HEK293 (cell line): Measurements from ENCODE around the gene HOXB1.

Experiments used
- BCL11B ChIP-seq: fragments of 450-650 bp; formaldehyde crosslinking; IDR thresholded peaks from 2 replicates; pipeline ENCODE4 v1.5.1; 2016; ENCODE audit warnings: low read depth, missing biosample characterization, missing genetic modification characterization
- GLIS1 ChIP-seq: fragments of 450-650 bp; formaldehyde crosslinking; IDR thresholded peaks from 2 replicates; pipeline ENCODE4 v1.5.1; 2016; ENCODE audit warnings: missing biosample characterization, missing genetic modification characterization
- HOXA7 ChIP-seq: sonication (generic); formaldehyde crosslinking; IDR thresholded peaks from 2 replicates; pipeline ENCODE4 v1.8.1; 2022; ENCODE audit warnings: missing genetic modification reagents, borderline replicate concordance
- KLF8 ChIP-seq: fragments of 450-650 bp; formaldehyde crosslinking; IDR thresholded peaks from 2 replicates; pipeline ENCODE4 v1.5.1; 2016; ENCODE audit warnings: missing biosample characterization, missing genetic modification characterization
- OSR2 ChIP-seq: fragments of 450-650 bp; formaldehyde crosslinking; IDR thresholded peaks from 2 replicates; pipeline ENCODE4 v1.5.1; 2016; ENCODE audit warnings: missing biosample characterization, missing genetic modification characterization
- SALL2 ChIP-seq: fragments of 450-650 bp; formaldehyde crosslinking; IDR thresholded peaks from 2 replicates; pipeline ENCODE4 v1.5.0; 2017; ENCODE audit warnings: missing biosample characterization, mild to moderate bottlenecking, missing genetic modification characterization, borderline replicate concordance
- SCRT2 ChIP-seq: fragments of 450-650 bp; formaldehyde crosslinking; IDR thresholded peaks from 2 replicates; pipeline ENCODE4 v1.5.1; 2016; ENCODE audit warnings: missing biosample characterization, missing genetic modification characterization
- SP2 ChIP-seq: fragments of 450-650 bp; formaldehyde crosslinking; IDR thresholded peaks from 2 replicates; pipeline ENCODE4 v1.5.1; 2016; ENCODE audit warnings: missing biosample characterization, missing genetic modification characterization
- YY2 ChIP-seq: fragments of 450-650 bp; formaldehyde crosslinking; IDR thresholded peaks from 2 replicates; pipeline ENCODE4 v1.5.1; 2016; ENCODE audit warnings: missing biosample characterization, missing genetic modification characterization
- ZBTB48 ChIP-seq: fragments of 450-650 bp; formaldehyde crosslinking; IDR thresholded peaks from 2 replicates; pipeline ENCODE4 v1.5.1; 2016; ENCODE audit warnings: missing biosample characterization, missing genetic modification characterization
- ZNF121 ChIP-seq: fragments of 450-650 bp; formaldehyde crosslinking; IDR thresholded peaks from 2 replicates; pipeline ENCODE4 v1.5.1; 2016; ENCODE audit warnings: missing biosample characterization, missing genetic modification characterization
- ZNF19 ChIP-seq: fragments of 450-650 bp; formaldehyde crosslinking; IDR thresholded peaks from 2 replicates; pipeline ENCODE4; 2016; ENCODE audit warnings: missing biosample characterization, missing genetic modification characterization, low read depth
- ZNF2 ChIP-seq: fragments of 450-650 bp; formaldehyde crosslinking; IDR thresholded peaks from 2 replicates; pipeline ENCODE4 v1.5.1; 2016; ENCODE audit warnings: missing biosample characterization, missing genetic modification characterization
- ZNF324 ChIP-seq: fragments of 450-650 bp; formaldehyde crosslinking; IDR thresholded peaks from 2 replicates; pipeline ENCODE4 v1.5.1; 2016; ENCODE audit warnings: missing biosample characterization, missing genetic modification characterization
- ZNF350 ChIP-seq: fragments of 450-650 bp; formaldehyde crosslinking; IDR thresholded peaks from 2 replicates; pipeline ENCODE4 v1.5.0; 2017; ENCODE audit warnings: missing biosample characterization, mild to moderate bottlenecking, missing genetic modification characterization
- ZNF37A ChIP-seq: fragments of 450-650 bp; IDR thresholded peaks from 2 replicates; pipeline ENCODE4 v1.5.1; 2018; ENCODE audit warnings: missing biosample characterization, missing genetic modification characterization
- ZNF510 ChIP-seq: fragments of 450-650 bp; formaldehyde crosslinking; IDR thresholded peaks from 2 replicates; pipeline ENCODE4 v1.5.1; 2018; ENCODE audit warnings: mild to moderate bottlenecking, missing genetic modification characterization, missing biosample characterization; ENCODE audit not compliant: insufficient replicate concordance
- ZNF558 ChIP-seq: fragments of 450-650 bp; formaldehyde crosslinking; IDR thresholded peaks from 2 replicates; pipeline ENCODE4 v1.5.1; 2016; ENCODE audit warnings: missing biosample characterization, missing genetic modification characterization
- ZNF560 ChIP-seq: fragments of 450-650 bp; formaldehyde crosslinking; IDR thresholded peaks from 2 replicates; pipeline ENCODE4 v1.5.1; 2017; ENCODE audit warnings: missing biosample characterization, missing genetic modification characterization, borderline replicate concordance
- ZNF610 ChIP-seq: fragments of 450-650 bp; formaldehyde crosslinking; IDR thresholded peaks from 2 replicates; pipeline ENCODE4 v1.5.1; 2016; ENCODE audit warnings: missing biosample characterization, missing genetic modification characterization, borderline replicate concordance
- ZNF623 ChIP-seq: fragments of 450-650 bp; formaldehyde crosslinking; IDR thresholded peaks from 2 replicates; pipeline ENCODE4 v1.5.1; 2016; ENCODE audit warnings: missing biosample characterization, missing genetic modification characterization
- ZNF629 ChIP-seq: fragments of 450-650 bp; formaldehyde crosslinking; IDR thresholded peaks from 2 replicates; pipeline ENCODE4 v1.5.1; 2017; ENCODE audit warnings: missing biosample characterization, missing genetic modification characterization
- ZNF843 ChIP-seq: fragments of 450-650 bp; formaldehyde crosslinking; IDR thresholded peaks from 2 replicates; pipeline ENCODE4 v1.5.1; 2016; ENCODE audit warnings: missing biosample characterization, missing genetic modification characterization
- ZSCAN23 ChIP-seq: fragments of 450-650 bp; formaldehyde crosslinking; IDR thresholded peaks from 2 replicates; pipeline ENCODE4 v1.5.1; 2016; ENCODE audit warnings: missing biosample characterization, missing genetic modification characterization
- TF ChIP-seq, protein P1 (sequence below): fragments of 450-650 bp; formaldehyde crosslinking; IDR thresholded peaks from 2 replicates; pipeline ENCODE4 v1.5.1; 2017; ENCODE audit warnings: missing biosample characterization, missing genetic modification characterization
- TF ChIP-seq, protein P2 (sequence below): fragments of 450-650 bp; formaldehyde crosslinking; IDR thresholded peaks from 2 replicates; pipeline ENCODE4; 2016; ENCODE audit warnings: missing biosample characterization, missing genetic modification characterization
- TF ChIP-seq, protein P3 (sequence below): fragments of 450-650 bp; formaldehyde crosslinking; IDR thresholded peaks from 2 replicates; pipeline ENCODE4 v1.5.1; 2017; ENCODE audit warnings: missing biosample characterization, mild to moderate bottlenecking, missing genetic modification characterization, moderate library complexity
- TF ChIP-seq, protein P4 (sequence below): fragments of 450-650 bp; formaldehyde crosslinking; IDR thresholded peaks from 2 replicates; pipeline ENCODE4 v1.5.1; 2017; ENCODE audit warnings: missing biosample characterization, missing genetic modification characterization
- TF ChIP-seq, protein P5 (sequence below): fragments of 450-650 bp; formaldehyde crosslinking; IDR thresholded peaks from 2 replicates; pipeline ENCODE4 v1.5.1; 2016; ENCODE audit warnings: missing biosample characterization, missing genetic modification characterization
- TF ChIP-seq, protein P6 (sequence below): fragments of 450-650 bp; formaldehyde crosslinking; IDR thresholded peaks from 2 replicates; pipeline ENCODE4 v1.5.1; 2016; ENCODE audit warnings: missing biosample characterization, missing genetic modification characterization
- TF ChIP-seq, protein P7 (sequence below): fragments of 450-650 bp; formaldehyde crosslinking; IDR thresholded peaks from 2 replicates; pipeline ENCODE4 v1.5.1; 2016; ENCODE audit warnings: missing biosample characterization, missing genetic modification characterization

The HOXB1 gene

DNA sequence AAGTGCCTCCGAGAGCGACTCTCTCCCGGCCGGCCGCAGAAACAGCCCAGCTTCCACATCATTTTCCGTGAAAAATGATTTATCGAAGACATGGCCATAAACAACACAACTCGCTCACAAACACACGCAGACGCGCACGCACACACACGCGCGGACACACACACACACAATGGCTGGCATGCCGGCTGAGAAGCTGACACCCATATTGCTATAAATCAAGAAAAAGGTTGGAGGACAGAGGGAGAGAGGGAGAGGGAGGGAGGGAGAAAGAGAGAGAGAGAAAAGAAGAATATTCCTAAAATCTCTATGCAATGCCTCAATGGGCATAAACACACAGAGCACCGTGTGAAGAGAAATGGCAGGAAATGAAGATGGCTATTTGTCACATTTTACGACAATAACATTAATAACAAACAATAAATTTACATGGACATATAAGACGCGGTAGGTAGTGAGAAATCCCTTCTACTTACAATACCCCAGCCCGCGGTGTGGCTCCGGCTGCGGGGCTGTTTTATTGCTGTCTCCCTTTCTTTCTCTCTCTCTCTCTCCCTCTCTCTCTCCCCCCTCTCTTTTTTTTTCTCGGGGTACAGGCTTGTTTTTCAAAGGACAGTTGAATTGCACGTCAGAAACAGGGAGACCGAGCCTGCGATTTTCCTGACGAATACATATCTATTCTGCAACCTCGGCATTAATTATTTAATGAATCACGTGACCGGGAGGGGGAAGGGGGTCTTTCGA is 37.9 kb upstream of the HOXB1 start (continued):
- TF ChIP-seq ZNF2: peak; percentile 77
- TF ChIP-seq ZBTB48 (tag by site-specific recombination): no peak
- TF ChIP-seq ZNF629 (tag by site-specific recombination): 0 out of 2 replicates have a peak, but pooled peaks have one; percentile 30
- TF ChIP-seq, protein P1, sequence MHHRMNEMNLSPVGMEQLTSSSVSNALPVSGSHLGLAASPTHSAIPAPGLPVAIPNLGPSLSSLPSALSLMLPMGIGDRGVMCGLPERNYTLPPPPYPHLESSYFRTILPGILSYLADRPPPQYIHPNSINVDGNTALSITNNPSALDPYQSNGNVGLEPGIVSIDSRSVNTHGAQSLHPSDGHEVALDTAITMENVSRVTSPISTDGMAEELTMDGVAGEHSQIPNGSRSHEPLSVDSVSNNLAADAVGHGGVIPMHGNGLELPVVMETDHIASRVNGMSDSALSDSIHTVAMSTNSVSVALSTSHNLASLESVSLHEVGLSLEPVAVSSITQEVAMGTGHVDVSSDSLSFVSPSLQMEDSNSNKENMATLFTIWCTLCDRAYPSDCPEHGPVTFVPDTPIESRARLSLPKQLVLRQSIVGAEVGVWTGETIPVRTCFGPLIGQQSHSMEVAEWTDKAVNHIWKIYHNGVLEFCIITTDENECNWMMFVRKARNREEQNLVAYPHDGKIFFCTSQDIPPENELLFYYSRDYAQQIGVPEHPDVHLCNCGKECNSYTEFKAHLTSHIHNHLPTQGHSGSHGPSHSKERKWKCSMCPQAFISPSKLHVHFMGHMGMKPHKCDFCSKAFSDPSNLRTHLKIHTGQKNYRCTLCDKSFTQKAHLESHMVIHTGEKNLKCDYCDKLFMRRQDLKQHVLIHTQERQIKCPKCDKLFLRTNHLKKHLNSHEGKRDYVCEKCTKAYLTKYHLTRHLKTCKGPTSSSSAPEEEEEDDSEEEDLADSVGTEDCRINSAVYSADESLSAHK: no peak
- TF ChIP-seq, protein P2, sequence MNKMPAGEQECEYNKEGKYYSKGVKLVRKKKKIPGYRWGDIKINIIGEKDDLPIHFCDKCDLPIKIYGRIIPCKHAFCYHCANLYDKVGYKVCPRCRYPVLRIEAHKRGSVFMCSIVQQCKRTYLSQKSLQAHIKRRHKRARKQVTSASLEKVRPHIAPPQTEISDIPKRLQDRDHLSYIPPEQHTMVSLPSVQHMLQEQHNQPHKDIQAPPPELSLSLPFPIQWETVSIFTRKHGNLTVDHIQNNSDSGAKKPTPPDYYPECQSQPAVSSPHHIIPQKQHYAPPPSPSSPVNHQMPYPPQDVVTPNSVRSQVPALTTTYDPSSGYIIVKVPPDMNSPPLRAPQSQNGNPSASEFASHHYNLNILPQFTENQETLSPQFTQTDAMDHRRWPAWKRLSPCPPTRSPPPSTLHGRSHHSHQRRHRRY: peak; percentile 83; the same call in 1 of the 2 replicates
- TF ChIP-seq OSR2 (tag by site-specific recombination): no peak
- TF ChIP-seq, protein P3, sequence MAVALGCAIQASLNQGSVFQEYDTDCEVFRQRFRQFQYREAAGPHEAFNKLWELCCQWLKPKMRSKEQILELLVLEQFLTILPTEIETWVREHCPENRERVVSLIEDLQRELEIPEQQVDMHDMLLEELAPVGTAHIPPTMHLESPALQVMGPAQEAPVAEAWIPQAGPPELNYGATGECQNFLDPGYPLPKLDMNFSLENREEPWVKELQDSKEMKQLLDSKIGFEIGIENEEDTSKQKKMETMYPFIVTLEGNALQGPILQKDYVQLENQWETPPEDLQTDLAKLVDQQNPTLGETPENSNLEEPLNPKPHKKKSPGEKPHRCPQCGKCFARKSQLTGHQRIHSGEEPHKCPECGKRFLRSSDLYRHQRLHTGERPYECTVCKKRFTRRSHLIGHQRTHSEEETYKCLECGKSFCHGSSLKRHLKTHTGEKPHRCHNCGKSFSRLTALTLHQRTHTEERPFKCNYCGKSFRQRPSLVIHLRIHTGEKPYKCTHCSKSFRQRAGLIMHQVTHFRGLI (tag by site-specific recombination): no peak
- 0 out of 2 replicates have a peak, but pooled peaks have one; percentile 16 for TF ChIP-seq ZNF610
- no peak for TF ChIP-seq ZNF558 (tag by site-specific recombination)
- peak; percentile 80 for TF ChIP-seq ZNF843 (tag by site-specific recombination)
- TF ChIP-seq ZNF623 (tag by site-specific recombination): no peak
- no peak for TF ChIP-seq ZNF350 (tag by site-specific recombination)
- TF ChIP-seq HOXA7: no peak
- TF ChIP-seq SP2 (tag by site-specific recombination): no peak
- TF ChIP-seq ZNF510 (tag by site-specific recombination): no peak
- no peak for TF ChIP-seq ZNF19
- TF ChIP-seq ZNF324 (tag by site-specific recombination): no peak
- no peak for TF ChIP-seq KLF8 (tag by site-specific recombination)
- TF ChIP-seq ZNF37A (tag by site-specific recombination): no peak
- TF ChIP-seq, protein P4, sequence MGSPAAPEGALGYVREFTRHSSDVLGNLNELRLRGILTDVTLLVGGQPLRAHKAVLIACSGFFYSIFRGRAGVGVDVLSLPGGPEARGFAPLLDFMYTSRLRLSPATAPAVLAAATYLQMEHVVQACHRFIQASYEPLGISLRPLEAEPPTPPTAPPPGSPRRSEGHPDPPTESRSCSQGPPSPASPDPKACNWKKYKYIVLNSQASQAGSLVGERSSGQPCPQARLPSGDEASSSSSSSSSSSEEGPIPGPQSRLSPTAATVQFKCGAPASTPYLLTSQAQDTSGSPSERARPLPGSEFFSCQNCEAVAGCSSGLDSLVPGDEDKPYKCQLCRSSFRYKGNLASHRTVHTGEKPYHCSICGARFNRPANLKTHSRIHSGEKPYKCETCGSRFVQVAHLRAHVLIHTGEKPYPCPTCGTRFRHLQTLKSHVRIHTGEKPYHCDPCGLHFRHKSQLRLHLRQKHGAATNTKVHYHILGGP (tag by site-specific recombination): no peak
- no peak for TF ChIP-seq SCRT2 (tag by site-specific recombination)
- TF ChIP-seq ZSCAN23: peak; percentile 16; the same call in 1 of the 2 replicates
- TF ChIP-seq, protein P5, sequence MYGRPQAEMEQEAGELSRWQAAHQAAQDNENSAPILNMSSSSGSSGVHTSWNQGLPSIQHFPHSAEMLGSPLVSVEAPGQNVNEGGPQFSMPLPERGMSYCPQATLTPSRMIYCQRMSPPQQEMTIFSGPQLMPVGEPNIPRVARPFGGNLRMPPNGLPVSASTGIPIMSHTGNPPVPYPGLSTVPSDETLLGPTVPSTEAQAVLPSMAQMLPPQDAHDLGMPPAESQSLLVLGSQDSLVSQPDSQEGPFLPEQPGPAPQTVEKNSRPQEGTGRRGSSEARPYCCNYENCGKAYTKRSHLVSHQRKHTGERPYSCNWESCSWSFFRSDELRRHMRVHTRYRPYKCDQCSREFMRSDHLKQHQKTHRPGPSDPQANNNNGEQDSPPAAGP (tag by site-specific recombination): 0 out of 2 replicates have a peak, but pooled peaks have one; percentile 14
- TF ChIP-seq, protein P6, sequence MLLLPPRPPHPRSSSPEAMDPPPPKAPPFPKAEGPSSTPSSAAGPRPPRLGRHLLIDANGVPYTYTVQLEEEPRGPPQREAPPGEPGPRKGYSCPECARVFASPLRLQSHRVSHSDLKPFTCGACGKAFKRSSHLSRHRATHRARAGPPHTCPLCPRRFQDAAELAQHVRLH (tag by site-specific recombination): no peak
- TF ChIP-seq YY2 (tag by site-specific recombination): peak; percentile 85
- 0 out of 2 replicates have a peak, but pooled peaks have one; percentile 14 for TF ChIP-seq GLIS1 (tag by site-specific recombination)
- TF ChIP-seq, protein P7, sequence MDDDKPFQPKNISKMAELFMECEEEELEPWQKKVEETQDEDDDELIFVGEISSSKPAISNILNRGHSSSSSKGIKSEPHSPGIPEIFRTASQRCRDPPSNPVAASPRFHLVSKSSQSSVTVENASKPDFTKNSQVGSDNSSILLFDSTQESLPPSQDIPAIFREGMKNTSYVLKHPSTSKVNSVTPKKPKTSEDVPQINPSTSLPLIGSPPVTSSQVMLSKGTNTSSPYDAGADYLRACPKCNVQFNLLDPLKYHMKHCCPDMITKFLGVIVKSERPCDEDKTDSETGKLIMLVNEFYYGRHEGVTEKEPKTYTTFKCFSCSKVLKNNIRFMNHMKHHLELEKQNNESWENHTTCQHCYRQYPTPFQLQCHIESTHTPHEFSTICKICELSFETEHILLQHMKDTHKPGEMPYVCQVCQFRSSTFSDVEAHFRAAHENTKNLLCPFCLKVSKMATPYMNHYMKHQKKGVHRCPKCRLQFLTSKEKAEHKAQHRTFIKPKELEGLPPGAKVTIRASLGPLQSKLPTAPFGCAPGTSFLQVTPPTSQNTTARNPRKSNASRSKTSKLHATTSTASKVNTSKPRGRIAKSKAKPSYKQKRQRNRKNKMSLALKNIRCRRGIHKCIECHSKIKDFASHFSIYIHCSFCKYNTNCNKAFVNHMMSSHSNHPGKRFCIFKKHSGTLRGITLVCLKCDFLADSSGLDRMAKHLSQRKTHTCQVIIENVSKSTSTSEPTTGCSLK (tag by site-specific recombination): no peak
- no peak for TF ChIP-seq SALL2 (tag by site-specific recombination)
- TF ChIP-seq BCL11B (tag by site-specific recombination): no peak
- no peak for TF ChIP-seq ZNF121
- no peak for TF ChIP-seq ZNF560
